Hematopoietic multipotent progenitor cell treated with erythropoietin and hydrocortisone succinate and interleukin-3 and kit ligand, for 17 days (in vitro differentiated cells): ENCODE data around the gene NUDT13.
"Not testable (repeated sequence)": the region's sequence is repeated elsewhere in the genome, so short reads cannot be mapped to it uniquely, and the experiment has no call there.

ENCODE experiments used
- DNase-seq: peaks from one replicate; pipeline ENCODE4 v3.0.0-alpha.2; 2015; ENCODE audit warnings: low spot score

The NUDT13 gene

DNA sequence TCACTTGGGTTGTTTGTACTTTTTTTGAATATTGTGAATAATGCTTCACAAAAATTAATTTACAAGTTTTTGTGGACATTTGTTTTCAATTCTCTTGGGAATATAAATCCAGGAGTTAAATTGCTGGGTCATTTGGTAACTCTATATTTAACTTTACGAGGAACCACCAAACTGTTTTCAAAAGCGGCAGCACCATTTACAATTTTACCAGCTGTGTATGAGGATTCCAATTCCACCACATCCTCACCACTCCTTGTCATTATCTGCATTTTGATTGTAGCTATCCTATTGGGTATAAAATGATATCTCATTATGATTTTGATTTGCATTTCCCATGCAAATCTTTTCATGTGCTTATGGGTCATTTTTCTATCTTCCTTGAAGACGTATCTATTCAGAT is 4.0 kb upstream of the NUDT13 start:
- DNase-seq = no peak

DNA sequence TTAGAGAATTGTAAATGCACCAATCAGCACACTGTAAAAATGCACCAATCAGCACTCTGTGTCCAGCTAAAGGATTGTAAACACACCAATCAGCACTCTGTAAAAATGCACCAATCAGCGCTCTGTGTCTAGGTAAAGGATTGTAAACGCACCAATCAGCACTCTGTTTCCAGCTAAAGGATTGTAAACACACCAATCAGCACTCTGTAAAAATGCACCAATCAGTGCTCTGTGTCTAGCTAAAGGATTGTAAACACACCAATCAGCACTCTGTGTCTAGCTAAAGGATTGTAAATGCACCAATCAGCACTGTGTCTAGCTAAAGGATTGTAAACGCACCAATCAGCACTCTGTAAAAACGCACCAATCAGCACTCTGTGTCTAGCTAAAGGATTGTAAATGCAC is 1.0 kb upstream of the NUDT13 start:
- DNase-seq = not testable (repeated sequence)

DNA sequence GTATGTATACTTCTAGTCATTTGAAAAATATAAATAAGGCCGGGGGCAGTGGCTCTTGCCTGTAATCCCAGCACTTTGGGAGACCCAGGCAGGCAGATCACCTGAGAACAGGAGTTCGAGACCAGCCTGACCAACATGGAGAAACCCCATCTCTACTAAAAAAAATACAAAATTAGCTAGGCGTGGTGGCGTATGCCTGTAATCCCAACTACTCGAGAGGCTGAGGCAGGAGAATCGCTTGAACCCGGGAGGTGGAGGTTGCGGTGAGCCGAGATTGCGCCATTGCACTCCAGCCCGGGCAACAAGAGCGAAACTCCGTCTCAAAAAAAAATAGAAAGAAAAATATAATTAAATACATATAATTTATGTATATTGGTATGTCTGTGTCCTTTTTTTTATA is 1.8 kb downstream of the NUDT13 start:
- DNase-seq = not testable (repeated sequence)

DNA sequence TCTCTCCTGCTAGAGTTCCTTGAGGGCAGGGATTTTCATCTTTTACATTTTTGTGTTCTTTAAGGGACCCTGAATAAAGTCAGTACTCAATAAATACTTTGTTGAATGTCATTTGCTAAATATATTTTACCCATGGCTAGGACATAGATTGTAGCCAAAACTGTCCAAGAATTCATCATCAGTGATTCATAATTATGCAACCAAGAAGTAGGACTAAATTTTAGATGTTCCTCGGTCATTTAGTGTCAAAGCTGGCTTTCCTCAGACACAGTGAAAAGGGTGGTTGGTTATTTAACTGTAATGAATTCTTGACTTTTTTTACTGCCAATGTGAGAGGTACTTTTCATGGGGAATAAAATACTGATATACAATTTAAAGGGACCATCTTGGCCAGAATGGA is 3.3 kb downstream of the NUDT13 start:
- no peak for DNase-seq

DNA sequence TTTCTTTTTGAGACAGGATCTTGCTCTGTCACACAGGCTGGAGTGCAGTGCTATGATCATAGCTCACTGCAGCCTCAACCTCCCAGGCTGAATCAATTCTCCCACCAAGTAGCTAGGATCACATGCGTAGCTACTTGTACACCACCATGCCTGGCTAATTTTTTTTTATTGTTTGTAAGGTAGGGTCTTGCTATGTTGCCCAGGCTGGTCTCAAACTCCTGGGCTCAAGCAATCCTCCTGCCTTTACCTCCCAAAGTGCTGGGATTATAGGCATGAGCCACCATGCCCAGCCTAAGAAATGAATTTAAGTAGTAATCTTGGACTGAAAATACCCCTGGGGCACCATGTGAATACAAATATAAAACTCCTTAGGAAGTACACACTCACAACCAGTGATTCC is 5.8 kb downstream of the NUDT13 start:
- no peak for DNase-seq

DNA sequence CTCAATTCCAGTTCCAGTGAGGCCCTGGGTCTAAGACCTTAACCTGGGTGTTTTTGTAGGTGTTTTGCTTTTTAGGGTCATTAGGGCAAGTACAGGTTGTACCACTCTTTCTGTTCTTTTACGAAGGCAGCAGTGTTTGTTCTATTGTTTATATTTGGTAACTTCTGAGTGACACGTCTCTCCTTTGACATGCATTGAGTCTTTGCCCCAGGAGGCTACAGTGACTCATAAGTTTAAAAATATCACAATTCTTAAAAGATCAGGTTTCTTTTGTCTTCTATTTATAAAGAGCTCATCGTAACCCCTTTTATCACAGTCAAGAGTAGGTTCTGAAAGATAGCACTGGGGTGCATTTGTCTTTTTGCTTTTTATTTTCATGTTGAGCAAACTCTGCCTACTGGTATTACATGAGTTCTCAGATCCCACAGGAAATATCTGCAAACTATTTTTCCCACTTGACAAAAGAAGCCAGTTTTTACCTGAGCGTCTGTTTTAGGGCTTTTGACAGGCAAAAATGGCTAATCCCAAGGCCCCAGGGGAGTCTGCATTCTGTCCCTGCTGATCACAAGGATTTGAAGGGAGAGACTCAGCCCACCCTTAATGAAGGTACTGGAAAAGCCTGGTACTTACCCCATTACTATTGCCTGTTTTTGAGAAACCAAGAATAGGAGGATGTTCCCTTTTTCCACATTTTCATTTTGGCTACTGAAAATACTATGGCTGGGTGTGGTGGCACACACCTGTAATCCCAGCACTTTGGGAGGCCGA is 7.9 kb downstream of the NUDT13 start:
- no peak for DNase-seq

DNA sequence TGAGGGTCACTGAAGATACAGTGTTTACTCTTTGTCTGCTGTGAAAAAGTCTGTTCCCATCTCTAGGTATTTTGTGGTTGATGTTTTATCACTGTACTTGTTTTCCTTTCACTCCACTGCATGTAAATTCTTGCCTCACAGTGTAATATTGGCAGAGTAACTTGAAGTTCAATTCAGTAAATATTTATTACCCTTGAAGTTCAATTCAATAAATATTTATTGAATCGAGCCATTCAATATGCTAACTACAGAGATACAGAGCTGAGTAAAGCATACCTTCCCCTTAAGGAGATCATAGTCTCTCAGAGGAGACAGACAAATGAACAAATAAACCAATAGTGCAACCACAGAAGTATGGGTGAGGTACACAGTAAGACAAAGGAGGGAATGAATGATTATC is 9.2 kb downstream of the NUDT13 start:
- DNase-seq = no peak

DNA sequence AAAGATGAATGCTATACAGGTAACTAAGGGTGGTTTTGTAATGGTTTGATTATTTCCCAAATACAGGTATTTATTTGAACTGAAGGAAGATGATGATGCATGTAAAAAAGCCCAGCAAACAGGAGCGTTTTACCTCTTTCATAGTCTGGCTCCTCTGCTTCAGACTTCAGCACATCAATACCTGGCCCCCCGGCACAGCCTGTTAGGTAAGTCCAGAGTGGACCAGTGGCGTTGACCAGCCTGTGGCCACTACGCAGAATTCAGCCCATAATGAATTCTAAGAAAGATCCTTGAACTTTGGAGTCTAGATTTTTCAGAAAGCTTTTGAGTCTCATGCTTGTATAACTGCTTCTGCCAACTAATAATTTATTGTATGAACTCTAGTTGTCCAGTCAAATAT is 9.7 kb downstream of the NUDT13 start:
- no peak for DNase-seq

DNA sequence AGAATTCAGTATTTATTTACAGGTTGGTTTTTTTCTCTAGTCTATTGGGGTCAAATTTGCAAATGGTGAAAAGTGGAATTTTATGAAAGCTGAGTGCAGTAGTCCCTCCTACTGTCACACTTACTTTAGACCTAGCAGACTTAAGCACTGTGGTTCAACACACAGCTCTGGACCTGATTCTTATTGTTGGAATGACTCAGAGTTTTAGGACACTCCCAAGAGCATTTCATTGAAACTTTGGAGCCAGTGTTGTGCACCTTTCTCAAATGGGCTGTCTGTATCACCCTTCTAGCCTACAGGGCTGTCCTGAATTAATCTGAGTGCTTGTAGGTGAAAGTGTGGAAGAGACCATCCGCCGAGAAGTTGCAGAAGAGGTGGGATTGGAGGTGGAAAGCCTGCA is 16.1 kb downstream of the NUDT13 start:
- no peak for DNase-seq

DNA sequence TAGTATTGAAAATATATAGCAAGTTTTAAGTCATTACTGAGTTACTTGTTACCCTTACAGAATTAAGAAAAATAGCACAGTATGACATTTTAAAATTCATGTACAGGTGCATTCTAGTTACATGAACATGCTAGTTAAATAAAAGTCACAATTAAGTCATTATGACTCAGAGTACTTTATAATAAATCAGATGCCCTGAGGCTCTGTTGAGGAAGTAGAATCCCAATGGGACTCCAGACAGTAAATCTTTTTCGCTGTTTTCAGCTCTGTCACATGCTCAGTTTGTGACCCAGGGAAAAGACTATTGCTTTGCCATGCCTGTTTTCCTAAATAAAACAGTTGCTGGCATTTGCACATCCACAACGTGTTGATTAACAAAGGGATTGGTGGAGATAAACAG is 21.0 kb downstream of the NUDT13 start:
- no peak for DNase-seq

DNA sequence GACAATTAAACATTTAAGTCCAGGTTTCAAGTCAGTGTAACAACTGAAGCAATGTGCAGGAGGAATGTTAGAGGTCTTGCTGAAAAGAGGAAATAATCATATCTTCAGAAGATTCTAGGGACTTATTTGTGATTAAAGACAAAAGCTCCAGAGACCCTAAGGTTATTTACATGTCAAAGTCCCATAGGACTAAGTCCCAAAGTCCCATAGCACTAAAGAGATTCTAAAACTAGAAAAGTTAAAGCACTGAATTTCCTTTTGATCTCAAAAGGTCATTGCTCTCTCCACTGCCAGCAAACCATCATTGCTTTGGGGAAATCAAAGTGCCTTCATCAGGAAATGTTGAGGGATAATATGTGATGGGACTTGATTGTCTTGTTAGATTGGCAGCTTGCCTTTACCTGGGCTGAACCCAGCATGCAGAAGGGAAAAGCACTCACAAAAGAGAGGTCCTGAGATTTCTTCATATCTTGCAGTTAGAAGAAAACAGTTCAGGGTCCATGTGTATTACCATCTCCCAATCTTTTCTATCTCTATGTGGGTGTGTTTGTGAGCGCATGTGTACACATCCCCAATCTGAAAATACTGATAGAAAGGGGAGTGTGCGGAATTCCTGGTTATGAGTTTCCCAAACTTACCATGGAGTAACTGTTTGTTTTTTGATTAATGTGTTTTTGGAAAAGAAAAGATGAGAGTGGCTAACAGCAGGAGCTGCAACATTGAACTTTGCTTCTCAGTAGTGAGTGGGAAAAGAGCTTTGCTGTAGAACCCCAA is 21.8 kb downstream of the NUDT13 start:
- no peak for DNase-seq

DNA sequence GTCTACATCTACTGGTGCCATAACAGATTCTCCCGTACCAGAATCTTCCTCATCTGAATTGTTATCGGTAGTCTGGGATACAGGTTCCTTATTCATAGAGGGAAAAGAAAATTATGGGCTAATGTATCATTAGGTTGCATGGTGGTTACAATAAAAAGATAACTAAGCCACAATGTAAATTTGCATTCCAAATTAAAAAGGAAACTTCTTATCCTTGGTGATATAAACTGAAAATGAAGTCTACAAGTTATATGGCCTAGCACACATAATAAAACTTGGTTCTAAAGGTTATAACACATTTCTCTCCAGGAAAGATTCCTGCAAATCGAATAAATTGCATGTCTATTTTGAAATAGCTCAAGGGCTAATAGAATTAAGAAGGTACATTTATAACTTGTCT is 24.5 kb downstream of the NUDT13 start:
- DNase-seq = no peak

DNA sequence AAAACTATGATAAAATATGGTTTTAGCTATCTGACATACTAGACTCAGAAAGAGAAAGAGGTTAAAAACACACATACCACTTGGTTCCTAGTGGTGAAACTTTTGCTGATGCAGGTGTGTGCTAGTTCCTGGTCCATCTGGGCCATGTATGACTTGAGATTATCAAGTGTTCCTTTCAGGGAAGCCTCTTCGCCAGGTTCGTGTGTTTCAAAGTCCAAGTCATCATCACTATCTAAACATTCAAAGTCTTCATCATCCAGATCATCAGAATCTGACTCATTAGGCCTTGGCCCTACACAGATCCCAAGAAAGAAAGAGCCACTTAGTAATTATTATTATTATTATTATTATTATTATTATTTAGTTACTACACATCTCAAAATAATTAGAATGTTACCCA is 26.4 kb downstream of the NUDT13 start:
- no peak for DNase-seq

DNA sequence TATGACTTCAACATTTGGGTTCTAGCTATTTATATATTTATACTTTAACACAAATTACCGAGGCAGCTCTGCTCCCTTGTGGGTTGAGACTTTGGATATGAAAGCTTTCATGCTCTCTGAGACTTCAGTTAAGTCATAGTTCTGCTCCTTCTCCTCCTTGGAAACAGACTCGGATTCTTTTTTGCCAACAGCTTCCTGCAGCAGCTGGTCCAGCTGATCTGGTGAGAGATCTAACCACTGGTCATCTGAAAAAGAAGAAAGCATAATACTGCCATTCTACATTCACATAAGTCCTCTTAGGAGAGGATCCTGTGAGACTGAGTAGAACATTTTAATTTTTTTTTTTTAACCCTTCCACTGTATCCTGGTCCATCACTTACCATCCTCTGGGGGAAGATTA is 29.0 kb downstream of the NUDT13 start:
- DNase-seq = no peak

DNA sequence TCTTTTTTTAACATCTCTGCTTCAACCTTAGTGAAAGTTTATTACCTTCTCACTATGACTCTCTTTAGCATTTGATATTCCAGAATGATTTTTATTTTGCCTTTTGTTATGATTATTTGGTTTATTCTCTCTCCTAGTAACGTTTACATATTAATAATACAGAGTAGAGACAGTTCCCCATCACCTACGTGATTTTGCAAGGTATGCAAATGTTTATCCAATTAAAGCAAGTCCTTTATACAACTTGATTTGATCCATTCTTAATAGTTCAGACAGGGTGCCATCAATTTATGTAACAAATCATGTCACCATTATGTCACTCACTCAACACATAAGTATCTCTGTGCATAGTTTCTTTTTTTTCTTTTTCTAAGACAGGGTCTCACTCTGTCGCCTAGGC is 31.3 kb downstream of the NUDT13 start:
- DNase-seq = no peak

DNA sequence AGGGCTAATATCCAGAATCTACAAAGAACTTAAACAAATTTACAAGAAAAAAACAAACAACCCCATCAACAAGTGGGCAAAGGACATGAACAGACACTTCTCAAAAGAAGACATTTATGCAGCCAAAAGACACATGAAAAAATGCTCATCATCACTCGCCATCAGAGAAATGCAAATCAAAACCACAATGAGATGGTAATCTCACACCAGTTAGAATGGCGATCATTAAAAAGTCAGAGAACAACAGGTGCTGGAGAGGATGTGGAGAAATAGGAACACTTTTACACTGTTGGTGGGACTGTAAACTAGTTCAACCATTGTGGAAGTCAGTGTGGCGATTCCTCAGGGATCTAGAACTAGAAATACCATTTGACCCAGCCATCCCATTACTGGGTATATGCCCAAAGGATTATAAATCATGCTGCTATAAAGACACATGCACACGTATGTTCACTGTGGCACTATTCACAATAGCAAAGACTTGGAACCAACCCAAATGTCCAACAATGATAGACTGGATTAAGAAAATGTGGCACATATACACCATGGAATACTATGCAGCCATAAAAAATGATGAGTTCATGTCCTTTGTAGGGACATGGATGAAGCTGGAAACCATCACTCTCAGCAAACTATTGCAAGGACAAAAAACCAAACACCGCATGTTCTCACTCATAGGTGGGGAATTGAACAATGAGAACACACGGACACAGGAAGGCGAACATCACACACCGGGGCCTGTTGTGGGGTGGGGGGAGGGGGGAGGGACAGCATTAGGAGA is 40.6 kb downstream of the NUDT13 start:
- not testable (repeated sequence) for DNase-seq

DNA sequence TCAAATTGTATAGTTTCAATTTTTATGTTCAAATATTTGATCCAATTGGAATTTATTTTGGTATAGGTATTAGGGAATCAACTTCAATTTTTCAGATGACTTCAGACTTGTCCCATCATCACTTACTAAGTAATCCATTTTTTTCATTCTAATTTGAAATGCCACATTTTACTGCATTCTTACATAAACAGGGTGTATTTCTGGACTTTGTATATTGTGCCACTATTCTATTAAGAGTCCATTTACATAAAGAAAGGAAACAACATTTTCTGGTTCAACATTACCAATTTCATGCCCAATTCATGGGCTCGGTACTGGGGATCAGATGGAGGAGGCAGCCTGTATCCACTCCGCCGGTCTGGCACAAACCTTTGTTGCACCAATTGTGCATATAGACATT is 41.8 kb downstream of the NUDT13 start:
- DNase-seq = no peak

DNA sequence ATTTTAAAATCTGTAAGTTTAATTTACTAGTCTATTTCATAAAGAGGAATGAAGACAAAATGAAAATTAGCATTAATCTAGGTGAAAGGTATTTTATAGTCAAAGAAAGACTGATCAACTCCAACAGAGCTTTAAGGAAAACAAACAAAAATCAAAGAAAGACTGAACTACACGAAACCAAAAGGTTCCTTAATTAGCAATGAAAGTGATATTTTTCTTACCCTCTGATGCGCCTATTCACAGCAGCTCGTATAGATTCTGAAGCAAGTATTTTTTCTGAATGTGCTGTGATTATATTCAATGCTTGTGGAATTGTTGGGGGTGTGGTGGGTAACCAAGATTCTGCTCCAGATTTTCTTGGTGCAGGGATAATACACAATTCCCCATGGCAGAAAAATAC is 45.8 kb downstream of the NUDT13 start:
- DNase-seq = no peak

DNA sequence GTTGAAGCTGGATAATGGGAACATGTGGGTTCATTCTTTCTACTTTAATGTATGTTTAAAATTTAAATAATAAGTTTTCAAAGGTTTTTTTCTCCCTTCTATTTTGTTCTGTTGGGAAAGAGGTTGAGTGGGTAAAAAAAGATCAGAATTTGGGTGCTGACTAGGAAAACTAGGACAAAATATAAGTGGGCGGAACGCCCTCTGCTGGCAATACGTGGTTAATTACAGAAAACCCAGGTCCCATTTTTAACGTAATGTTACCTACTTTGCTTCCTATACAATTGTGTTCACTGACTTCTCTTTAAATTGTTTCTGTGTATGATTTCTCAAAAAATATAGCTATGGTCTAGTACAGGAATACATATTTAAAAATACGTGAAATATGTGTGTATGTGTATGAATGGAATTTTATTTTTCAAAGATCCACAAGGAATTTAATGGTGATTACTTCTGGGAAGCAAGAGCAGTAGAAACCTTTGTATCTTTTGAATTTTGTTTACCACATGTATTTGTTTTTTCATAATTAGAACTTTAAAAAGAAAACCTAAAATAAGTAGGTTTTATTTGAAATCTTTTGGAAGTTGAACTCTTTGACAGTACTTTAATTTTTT is 48.9 kb downstream of the NUDT13 start:
- DNase-seq = peak; percentile 84

DNA sequence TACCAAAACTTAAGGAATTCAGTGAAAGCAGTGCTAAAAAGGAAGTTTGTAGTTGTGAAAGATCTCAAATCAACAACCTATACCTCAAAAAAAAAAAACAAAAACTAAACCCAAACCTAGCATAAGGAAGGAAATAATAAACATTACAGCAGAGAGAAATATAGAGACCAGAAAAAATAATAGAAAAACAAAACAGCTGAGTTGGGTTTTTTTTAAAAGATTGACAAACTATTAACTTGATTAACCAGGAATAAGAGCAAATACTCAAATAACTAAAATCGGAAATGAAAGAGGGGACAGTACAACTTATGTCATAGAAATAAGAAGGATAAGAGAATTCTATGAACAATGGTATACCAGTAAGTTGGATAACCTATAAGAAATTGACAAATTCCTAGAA is 50.8 kb downstream of the NUDT13 start:
- no peak for DNase-seq

DNA sequence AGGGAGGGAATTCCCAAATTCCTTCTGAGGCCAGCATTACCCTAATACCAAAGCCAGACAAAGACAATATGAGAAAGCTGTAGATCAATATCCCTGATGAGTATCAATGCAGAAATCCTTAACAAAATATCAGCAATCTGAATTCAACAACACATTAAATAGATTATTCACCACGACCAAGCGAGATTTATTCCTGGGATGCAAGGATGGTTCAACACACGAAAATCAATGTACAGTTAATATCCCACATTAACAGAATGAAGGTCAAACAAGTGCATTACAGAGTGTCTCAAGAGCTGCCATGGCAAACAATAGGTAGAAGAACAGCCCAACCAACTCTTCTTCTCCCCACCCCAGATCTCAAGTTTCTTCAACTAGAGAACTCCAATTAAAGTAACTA is 51.4 kb downstream of the NUDT13 start:
- DNase-seq = no peak

DNA sequence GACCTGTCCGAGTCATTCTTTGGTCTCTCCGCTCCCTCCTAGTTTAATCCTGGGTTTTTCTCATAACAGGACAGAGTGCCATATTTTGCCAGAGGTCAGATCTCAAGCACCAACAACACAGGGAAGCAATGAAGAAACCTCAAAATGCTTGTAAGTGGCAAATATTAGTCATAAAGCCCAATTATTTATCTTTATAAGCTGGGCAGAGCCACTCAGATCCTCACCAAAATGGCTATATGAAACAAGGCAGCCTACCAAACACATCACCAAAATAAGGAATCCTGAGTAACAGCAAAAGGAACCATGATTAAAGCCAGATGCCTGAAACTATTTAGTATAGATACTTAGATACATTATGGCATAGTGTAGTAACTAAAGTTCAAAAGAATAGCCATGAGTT is 52.8 kb downstream of the NUDT13 start:
- no peak for DNase-seq

DNA sequence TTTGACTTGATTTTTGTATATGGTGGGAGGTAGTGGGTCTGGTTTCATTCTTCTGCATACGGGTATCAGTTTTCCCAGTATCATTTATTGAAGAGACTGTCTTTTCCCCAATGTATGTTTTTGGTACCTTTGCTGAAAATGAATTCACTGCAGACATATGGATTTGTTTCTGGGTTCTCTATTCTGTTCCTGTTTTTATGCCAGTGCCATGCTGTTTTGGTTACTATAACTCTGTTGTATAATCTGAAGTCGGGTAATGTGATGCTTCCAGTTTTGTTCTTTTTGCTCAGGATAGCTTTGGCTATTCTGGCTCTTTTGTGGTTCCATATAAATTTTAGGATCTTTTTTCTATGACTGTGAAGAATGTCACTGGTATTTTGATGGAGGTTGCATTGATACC is 56.7 kb downstream of the NUDT13 start:
- no peak for DNase-seq
